ENCODE data around the gene MACO1.

Gene MACO1

DNA sequence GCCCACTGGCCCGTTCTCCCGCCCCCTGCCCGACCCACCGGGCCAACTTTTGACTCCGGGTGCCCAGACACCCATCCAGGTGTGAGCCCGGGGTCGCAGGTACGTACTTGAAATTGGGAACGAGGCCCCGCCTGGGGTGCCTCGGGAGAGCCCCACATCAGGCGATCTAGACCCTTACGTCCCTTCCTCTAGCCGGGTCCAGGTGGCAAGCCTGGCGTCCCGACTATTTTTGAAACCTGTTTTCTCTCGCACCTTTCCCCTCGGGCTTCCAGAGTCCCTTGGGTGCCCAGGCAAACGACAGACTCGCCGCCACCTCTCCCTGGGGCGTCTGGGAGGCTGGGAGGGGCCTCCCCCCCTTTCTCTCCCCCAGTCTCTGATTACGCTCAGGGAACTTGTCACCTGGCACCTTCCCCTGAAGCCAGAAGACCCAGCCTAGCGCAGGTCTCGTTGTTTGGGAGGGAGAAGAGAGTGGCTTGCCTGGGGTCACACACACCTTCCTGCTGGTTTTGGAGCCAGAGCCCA, 113.6 kb downstream of the MACO1 start:
- DNase-seq, result no peak

DNA sequence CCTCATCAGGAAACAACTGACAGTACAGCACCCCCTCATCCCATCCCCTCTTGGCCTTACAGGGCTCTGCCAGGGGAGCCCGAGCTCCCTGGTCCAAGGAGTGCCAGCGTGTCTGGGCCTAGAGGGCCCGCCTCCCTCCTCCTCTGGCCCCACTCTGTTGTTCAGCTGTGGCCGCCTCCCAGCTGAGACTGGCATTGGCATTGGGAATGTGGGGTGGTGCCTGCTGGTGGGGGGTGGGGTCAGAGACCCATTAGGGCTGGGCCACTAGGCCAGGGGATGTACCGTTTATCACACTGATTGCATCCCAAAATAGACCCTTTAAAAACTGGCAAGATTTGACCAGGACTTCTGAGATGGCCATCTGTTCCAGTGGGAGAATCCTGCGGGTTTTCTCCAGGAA, 114.1 kb downstream of the MACO1 start:
- DNase-seq, result no peak

DNA sequence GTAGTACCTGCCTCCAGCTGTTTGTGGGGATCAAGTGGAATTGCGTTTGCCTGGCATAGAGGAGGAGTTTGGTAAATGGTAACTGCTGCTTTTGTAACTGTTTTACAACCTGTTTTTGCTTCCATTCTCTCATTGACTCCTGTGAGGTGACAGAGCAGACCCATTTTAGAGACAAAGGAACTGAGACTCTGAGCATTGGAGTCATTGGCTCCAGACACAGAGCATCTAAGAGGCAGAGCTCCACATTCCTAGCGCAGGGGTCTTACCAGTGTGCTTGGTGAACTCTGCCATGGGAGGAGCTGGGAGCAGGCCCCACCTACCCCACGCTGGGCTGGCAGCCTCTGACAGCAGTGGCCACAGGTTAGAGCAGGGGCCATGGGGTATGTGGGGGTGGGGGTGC, 115.1 kb downstream of the MACO1 start:
- no peak for DNase-seq

DNA sequence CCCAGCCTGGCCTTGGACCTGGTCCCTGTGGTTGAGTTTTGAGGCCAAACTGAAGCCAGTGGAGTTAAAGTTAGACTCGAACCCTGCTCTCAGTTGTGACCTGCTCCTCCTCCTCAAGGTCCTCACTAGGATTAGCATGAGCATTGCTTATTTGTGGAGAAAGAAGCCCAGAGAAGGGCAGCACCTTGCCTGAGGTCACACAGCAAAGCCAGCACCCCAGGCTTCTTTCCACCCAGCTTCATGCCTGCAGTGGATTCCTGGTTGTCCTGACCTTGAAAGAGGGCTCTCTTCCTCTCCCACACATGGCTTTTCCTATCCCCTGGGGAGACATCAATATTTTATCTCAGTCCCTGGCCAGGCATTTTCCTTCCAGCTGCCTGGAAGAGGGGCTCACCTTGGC, 115.5 kb downstream of the MACO1 start:
- DNase-seq, result no peak

DNA sequence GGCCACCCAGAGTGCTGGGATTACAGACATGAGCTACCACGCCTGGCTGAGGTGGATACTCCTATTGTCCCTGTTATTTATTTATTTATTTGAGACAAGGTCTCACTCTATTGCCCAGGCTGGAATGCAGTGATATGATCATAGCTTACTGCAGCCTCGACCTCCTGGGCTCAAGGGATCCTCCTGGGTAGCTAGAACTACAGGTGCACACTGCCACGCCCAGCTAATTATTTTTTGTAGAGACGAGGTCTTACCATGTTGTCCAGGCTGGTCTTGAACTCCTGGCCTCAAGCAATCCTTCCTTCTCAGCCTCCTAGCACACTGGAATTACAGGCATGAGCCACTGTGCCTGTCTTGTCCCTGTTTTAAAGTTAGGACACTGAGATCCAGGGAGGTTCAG, 117.9 kb downstream of the MACO1 start:
- no peak for DNase-seq

DNA sequence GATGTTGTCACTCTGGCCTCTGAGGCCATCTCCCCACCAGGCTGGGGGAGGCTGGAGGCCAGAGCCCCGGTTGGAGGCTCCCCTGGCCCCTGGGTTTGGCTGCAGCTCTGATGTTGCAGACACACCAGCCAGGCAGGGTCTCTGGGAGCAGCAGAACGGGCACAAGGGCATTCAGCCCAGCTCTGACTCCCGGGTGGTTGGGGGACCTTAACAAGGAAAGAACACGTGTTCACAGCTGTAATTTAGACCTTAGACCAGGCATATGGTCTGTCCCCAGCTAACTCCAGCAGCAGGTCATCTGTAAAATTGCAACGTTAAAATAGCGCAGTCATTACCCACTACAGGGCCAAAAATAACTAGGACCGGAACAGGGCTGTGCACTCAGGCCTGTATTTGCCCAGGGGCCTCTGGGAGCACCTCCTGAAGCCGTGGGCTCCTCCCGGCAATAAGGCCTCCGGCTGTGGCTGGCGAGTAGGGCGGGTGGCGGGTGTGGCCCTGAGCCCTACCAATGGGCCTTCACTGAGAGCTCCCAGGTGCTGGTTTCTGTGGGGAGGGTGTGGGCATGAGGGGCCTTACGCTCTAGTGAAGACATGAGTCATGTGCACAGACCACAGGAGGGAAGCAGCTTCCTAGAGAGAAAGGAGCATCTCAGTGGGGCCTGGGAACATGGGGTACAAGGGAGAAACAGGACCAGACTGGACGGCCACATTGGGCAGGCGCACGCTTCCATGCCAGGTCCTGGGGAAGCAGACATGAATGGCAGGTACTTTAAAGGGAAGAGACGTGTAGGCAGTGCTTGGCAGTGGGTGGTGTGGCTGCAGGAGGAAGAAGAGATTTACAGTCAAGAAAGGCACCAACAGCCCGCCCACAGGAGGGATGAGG, 118.8 kb downstream of the MACO1 start:
- no peak for DNase-seq
